AG04449 (cell line): ENCODE measurements around the gene CD48.

Experiments used
- CTCF ChIA-PET: fragments of 350-600 bp; formaldehyde crosslinking; extraction: SDS; loops from one replicate; lab custom pipeline; 2021; ENCODE audit warnings: antibody characterized with exemption; lab: Yijun Ruan, JAX
- POLR2A ChIA-PET: fragments of 400-600, 350-600 bp; formaldehyde crosslinking; extraction: SDS; loops from one replicate; lab custom pipeline; 2020; ENCODE audit warnings: antibody characterized with exemption, inconsistent platforms; lab: Yijun Ruan, JAX
- DNase-seq: peaks from one replicate; pipeline ENCODE4 v3.0.0-alpha.2; 2010; ENCODE audit warnings: low read depth, low spot score
- H3K4me3 ChIP-seq: 2 replicates; pipeline ENCODE4 v1.5.1; 2011; ENCODE audit warnings: low read depth, mild to moderate bottlenecking, control low read depth, low read length
- CTCF ChIP-seq: IDR thresholded peaks from one replicate; pipeline ENCODE4 v1.5.1; 2011; ENCODE audit warnings: mild to moderate bottlenecking, moderate library complexity, low read length, control low read depth, inconsistent platforms; ENCODE audit not compliant: insufficient read depth; ENCODE audit errors: missing control alignments

The CD48 gene

GRCh38 chr1:160743266-160743665, 31.6 kb upstream of the CD48 start:
- H3K4me3 ChIP-seq = no peak overlapping the region
- no peak for DNase-seq
- ChIA-PET CTCF (no interaction called here), POLR2A (no interaction called here)
- no peak for TF ChIP-seq CTCF

- no peak for TF ChIP-seq CTCF
- POLR2A ChIA-PET = no interaction called here
- H3K4me3 ChIP-seq = no peak overlapping the region
- CTCF ChIA-PET = no interaction called here
- DNase-seq = no peak
Measured at GRCh38 chr1:160742428-160743127, 31.0 kb upstream of the CD48 start.

GRCh38 chr1:160741612-160742348, 30.2 kb upstream of the CD48 start:
- ChIA-PET CTCF (no interaction called here), POLR2A (no interaction called here)
- TF ChIP-seq CTCF = no peak
- H3K4me3 ChIP-seq = no peak overlapping the region
- no peak for DNase-seq

GRCh38 chr1:160741092-160741501, 29.5 kb upstream of the CD48 start:
- DNase-seq = no peak
- H3K4me3 ChIP-seq = no peak overlapping the region
- POLR2A ChIA-PET = no interaction called here
- CTCF ChIA-PET = interaction anchor here (1.5 kb wide), 1 partner anchor 18 kb away, joined by 3 read pairs; no protein-coding TSS in a partner anchor
- no peak for TF ChIP-seq CTCF

- DNase-seq = no peak
- ChIA-PET CTCF (interaction anchor here (1.5 kb wide), 1 partner anchor 17 kb away, joined by 3 read pairs; no protein-coding TSS in a partner anchor), POLR2A (no interaction called here)
- H3K4me3 ChIP-seq = no peak overlapping the region
- TF ChIP-seq CTCF = no peak
Measured at GRCh38 chr1:160740133-160740688, 28.6 kb upstream of the CD48 start.

- ChIA-PET CTCF (no interaction called here), POLR2A (no interaction called here)
- TF ChIP-seq CTCF = no peak
- H3K4me3 ChIP-seq = no peak within 1 kb of the TSS
- no peak for DNase-seq
Measured at GRCh38 chr1:160739098-160739511, 27.5 kb upstream of the CD48 start, which contains the start of gene SLAMF7. SLAMF7 (plus strand) TSS chr1:160739247; CDS start chr1:160739302, 55 bp downstream.
